GM19468 (cell line): ENCODE results near the gene KCP.
"Not testable (repeated sequence)": the region's sequence is repeated elsewhere in the genome, so short reads cannot be mapped to it uniquely, and the experiment has no call there.

Experiments
- ATAC-seq: cut with Tn5 transposase; IDR thresholded peaks from one replicate; pipeline ENCODE4 v1.9.1; 2021; ENCODE audit warnings: mild to moderate bottlenecking, moderate library complexity, moderate number of reproducible peaks; ENCODE audit not compliant: unreplicated experiment; ENCODE audit errors: extremely low read depth

The KCP gene

GRCh38 chr7:128910569-128910945, at the start of gene KCP:
Gene KCP, minus strand, starts transcription at chr7:128910709. Its CDS starts 33 bp downstream, at chr7:128910676.
- no peak for ATAC-seq

- ATAC-seq: no peak
These were observed 48.8 kb upstream of the KCP start for GRCh38 chr7:128959296-128959695.

- no peak for ATAC-seq
These were observed 45.5 kb upstream of the KCP start for GRCh38 chr7:128955981-128956380.

DNA sequence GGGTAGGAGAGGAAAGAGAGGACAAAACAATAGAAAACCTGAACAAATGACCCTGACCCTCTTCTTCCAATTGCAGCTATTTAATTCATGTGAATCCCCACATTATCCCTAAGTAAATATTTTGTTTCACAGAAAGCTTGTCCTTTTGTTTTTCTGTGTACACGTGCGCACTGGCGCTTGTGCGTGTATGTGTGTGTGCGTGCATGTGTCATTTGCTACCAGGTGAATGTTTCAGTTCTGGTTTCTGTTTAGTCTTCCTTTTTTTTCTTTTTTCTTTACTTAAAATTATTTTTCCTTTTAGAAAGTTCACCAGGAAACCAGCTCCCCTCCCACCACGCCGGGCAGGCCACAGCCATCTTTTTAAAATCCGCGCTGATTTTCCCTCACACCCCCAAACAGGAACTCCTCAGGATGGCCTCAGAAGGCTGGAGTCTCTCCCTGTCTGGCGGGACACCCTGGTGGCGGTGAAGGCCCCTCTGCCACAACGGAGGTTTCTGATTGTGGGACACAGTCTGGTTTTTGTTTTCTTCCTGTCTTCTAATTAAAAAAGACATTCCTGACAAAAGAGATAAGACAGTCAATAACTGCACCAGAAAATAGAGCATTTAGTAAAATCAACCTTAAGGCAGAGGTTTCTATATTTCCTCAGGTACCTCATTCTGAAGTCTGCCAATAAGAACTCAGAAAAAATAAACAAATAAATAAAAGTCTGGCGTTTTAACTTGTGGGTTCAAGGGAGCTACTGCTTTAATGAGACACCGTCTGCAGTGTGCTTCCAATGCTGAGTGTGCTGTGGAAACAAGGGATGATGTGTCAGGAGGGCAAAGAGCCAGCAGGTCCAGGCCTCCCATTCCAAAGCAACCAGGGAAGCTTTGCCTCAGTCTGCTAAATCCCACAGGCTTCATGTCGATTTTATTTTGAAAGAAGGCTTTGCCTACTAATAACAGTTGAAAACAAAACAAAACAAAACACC, 44.6 kb upstream of the KCP start:
- ATAC-seq: peak; percentile 18

DNA sequence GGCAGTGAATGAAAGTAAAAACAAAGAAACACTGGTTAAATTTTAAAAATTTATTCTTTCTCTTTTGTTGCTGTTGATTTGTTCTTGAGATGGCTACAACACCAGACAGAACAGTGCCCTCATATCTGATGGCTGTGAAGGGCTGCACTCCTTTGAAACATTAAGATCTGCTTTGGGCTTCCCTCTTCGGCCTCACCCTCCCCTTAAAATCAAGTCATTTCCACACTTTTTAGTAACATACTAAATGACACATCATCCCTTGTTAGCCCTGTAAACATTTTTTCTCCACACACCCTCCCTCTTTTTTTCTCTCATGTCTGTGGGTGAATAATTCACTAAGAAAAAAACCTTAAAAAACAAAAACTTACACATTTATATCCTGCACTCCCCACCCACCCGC, 43.6 kb upstream of the KCP start:
- ATAC-seq: no peak

- ATAC-seq: no peak
These were observed 40.8 kb upstream of the KCP start for GRCh38 chr7:128951296-128951695.

DNA sequence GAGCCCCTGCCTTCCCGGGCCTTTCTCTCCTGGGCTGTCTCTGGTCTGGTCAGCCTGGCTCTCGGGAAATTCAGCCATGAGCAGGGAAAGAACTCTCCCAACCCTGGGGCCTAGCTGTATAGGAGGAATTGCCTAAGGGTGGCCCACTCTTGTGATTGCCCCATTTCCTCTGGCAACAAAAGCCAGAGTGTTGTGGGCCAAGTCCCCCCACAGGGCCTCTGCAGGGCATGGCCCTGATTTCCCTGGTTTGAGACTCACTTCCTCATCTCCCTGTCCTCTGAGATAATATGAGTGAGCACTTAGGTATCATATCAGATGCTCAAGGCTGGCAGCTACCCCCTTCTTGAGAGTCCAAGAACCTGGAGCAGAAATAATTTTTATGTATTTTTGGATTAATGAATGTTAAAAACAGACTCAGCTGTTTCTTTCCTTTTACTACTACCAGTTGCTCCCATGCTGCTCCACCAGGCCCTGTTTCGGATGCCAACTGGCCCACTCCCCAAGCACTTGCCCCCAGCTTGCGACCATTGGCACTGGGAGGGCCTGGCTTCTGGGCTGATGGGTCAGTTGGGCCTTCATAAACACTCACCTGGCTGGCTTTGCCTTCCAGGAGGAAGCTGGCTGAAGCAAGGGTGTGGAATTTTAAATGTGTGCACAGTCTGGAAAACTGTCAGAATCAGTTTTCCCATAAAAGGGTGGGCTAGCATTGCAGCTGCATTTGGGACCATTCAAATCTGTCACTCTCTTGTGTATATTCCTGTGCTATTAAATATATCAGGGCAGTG, 38.7 kb upstream of the KCP start:
- ATAC-seq: no peak

DNA sequence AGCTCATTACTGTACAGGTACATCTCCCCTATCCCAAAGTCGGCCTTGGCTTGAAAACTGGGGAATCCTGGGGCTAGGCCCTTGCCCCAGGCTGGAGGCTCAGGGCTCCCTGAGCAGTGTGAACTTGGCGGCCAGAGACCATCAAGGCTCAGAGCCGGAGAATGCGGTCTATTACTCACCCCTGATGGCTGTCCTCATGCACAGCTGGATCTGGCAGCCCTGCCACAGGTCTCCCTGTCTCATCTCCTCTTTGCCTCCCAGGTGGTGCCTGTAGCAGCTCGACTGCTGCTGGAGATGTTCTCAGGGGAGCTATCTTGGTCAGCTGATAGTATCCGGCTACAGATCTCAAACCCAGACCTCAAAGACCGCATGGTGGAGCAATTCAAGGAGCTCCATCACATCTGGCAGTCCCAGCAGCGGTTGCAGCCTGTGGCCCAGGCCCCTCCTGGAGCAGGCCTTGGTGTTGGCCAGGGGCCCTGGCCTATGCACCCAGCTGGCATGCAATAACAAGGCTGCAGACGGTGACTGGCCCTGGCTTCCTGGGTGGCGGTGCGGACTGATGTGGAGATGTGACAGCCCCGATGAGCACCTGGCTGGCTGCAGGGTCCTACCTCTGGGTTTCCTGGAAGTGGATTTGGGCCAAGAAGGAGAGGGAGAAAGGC, 37.9 kb upstream of the KCP start:
- no peak for ATAC-seq

DNA sequence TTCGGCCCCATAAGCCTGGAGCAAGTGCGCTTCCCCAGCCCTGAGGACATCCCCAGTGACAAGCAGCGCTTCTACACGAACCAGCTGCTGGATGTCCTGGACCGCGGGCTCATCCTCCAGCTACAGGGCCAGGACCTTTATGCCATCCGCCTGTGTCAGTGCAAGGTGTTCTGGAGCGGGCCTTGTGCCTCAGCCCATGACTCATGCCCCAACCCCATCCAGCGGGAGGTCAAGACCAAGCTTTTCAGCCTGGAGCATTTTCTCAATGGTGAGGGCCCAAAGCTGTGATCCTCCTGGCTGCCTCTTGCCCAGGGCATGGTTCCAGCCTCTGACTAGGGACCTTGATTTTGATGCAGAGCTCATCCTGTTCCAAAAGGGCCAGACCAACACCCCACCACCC, 37.3 kb upstream of the KCP start:
- ATAC-seq: no peak

GRCh38 chr7:128946936-128947830, 36.7 kb upstream of the KCP start:
- no peak for ATAC-seq

- ATAC-seq: no peak
These were observed 35.3 kb upstream of the KCP start for GRCh38 chr7:128945668-128946366.

DNA sequence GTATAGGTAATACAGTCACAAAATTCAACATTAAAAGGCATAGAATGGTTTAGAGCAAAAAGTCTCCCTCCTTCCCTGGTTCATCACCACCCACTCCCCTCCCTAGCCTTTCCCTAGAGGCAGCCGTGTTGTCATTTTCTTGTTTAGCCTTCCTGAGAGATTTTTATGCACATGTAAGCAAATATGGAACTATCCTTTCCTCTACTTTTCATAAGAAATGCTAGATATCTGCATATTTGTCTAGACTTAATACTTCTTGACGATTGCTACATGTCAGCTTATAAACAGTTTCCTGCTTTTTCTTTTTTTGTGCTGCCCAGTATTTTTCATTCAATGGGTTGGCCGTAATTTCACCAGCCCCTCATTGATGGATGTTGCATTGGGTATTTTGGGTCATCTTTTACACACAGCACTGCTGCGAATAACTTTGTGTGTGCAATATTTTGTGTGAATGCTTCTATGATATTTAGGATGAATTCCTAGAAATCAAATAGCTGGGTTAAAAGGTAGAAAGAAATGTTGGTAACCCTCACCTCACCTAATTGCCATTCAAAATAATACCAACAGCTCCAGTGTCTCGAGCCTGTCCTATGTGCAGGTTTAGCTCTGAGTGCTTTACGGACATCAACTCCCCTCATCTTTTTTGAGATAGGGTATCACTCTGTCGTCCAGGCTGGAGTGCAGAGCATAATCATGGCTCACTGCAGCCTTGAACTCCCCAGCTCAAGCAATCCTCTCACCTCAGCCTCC, 34.2 kb upstream of the KCP start:
- no peak for ATAC-seq

DNA sequence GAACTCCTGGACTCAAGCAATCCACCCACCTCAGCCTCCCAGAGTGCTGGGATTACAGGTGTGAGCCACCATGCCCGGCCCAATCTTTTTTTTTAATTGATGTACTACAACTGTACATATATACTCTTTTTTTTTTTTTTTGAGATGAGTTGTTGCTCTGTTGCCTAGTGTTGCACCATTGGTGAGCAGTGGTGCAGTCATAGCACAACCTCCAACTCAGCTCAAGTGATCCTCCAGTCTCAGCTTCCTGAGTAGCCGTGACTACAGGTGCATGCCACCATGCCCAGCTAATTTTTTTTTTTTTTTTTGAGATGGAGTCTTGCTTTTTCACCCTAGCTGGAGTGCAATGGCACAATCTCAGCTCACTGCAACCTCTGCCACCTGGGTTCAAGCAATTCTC, 32.7 kb upstream of the KCP start:
- ATAC-seq: not testable (repeated sequence)

DNA sequence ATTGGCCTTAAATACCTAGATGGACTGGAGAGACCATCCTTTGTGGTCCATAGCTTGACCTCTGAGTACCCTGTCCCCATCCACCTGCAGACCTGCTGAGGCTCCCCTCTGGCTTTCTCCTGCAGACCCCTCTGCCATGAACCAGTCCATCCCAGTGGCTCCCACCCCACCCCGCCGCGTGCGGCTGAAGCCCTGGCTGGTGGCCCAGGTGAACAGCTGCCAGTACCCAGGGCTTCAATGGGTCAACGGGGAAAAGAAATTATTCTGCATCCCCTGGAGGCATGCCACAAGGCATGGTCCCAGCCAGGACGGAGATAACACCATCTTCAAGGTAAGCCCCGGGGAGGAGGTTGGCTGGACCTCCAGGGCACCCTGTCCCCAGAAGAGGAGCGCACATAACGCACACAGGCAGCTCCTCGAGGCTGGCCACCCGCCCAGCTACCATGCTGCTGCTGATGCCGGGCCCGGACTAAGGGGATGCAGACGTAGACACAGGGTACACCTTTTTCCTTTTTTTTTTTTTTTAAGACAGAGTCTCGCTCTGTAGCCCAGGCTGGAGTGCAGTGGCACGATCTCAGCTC, 31.5 kb upstream of the KCP start:
- ATAC-seq: no peak

DNA sequence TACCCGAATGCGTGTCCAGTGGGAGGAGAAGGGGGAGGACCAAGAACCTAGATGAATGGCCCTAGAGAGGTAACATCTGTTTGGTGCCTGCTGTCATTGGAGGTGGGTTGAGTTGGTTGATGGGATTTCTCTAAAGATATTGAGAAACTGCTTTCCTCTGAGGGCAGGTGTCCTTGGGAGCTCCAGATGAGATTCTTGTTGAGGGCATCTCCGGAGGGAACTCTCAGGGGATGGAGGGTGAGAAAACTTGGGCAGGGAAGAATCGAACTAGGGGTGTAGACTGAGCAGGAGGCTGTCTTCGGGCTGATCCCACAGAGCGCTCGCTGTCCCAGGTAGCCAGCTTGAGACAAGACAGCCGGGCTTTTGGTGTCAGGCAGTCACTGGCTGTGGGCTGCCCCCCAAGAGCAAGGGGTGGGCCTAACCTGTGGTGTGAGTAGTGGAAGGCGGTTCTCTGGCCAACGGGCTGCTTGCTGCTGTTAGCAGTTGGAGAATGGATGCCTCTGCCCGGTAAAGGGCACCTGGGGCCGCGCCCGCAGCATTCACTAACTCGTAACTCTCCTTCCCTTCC, 30.9 kb upstream of the KCP start:
- no peak for ATAC-seq

DNA sequence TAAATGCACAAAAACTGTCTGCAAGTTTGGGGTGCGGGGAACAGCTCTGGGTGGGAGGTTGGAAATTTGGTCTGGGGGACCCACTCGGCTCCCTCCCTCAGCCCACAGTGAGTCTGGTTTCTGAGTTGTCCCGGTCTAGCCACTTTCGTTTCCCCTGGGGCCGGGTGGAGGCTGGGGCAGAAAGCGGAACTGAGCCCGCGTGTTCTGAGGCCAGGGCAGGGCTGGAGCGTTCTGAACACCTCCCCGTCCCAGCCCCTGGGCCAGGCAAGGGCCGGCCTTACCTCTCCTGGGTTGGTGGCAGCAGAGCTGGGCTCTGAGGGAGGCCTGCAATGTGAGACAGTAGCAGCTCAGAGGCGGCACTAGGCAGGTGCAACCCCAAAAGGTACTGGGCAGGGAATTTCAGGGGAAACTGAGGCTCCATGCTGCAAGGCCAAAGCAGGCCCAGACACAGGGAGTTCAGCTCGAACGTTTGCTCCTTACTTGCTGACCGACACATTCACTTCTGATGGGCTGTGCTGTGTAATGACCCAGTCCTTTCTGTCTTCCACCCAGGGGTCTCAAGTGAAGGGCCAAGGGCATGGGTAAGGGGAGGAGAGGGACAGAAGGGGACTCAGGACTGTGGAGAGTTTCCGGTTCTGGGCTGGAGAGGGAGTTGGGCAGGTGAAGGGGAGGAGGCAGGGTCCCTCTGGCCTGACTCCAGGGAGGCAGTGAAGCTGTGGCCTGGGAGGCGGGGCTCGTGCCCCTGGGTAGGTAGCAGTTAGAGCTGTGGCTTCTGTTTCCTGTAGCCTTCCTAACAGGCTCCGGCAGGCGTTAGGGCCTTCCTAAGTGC, 30.2 kb upstream of the KCP start:
- peak; percentile 44 for ATAC-seq

- ATAC-seq: no peak
These were observed 29.4 kb upstream of the KCP start for GRCh38 chr7:128939861-128940410.
